Panc1 (cell line): ENCODE measurements around the gene LRMDA. TPM values are rescaled to one million over a fixed set of nuclear protein-coding genes. Genes with fewer than 3 reads are reported as not detected.

Experiments
- ATAC-seq: fragments of 200-7000 bp; cut with Tn5 transposase; 2 replicates; pipeline ENCODE4 v1.9.1; 2020; ENCODE audit warnings: mild to moderate bottlenecking, moderate library complexity
- BruUV-seq: library from RNA; stranded (reverse); fragments of 400-500 nt; replicated peaks from 2 replicates; lab custom pipeline; 2021; lab: Mats Ljungman, UMichigan
- CTCF ChIA-PET: fragments of 300-600 bp; sonication (Branson Sonifier 250); formaldehyde crosslinking; loops from one replicate; lab custom pipeline; 2022; ENCODE audit warnings: antibody characterized with exemption; lab: Charles Lee
- POLR2A ChIA-PET: fragments of 300-600 bp; sonication (Branson Sonifier 250); formaldehyde crosslinking; loops from one replicate; lab custom pipeline; 2022; ENCODE audit warnings: antibody characterized with exemption; lab: Charles Lee
- DNase-seq: peaks from one replicate; pipeline ENCODE4 v3.0.0-alpha.2; 2010; ENCODE audit warnings: low read depth, low spot score
- H3K27ac ChIP-seq: 2 replicates; pipeline ENCODE4 v1.5.1; 2011; ENCODE audit warnings: mild to moderate bottlenecking, low read length, inconsistent platforms
- H3K27me3 ChIP-seq: fragments of 200-500 bp; sonication (Bioruptor generic); 2 replicates; pipeline ENCODE4 v1.6.0; 2014; ENCODE audit warnings: low read length, inconsistent platforms; ENCODE audit not compliant: control insufficient read depth, insufficient read depth
- H3K36me3 ChIP-seq: fragments of 200-500 bp; sonication (Bioruptor generic); 2 replicates; pipeline ENCODE4 v1.5.1; 2014; ENCODE audit warnings: inconsistent platforms, mild to moderate bottlenecking, low read length, moderate library complexity; ENCODE audit not compliant: control insufficient read depth, insufficient read depth
- H3K4me1 ChIP-seq: 2 replicates; pipeline ENCODE4 v1.5.1; 2011; ENCODE audit warnings: inconsistent platforms, mild to moderate bottlenecking, low read length, moderate library complexity; ENCODE audit not compliant: control insufficient read depth, insufficient read depth
- H3K4me3 ChIP-seq, 2 experiments: 2 replicates each; pipeline ENCODE4 v1.5.1; 2011 to 2012; ENCODE audit warnings: low read depth in 2 of 2, low read length in 2 of 2, mild to moderate bottlenecking in 2 of 2, inconsistent platforms in 1 of 2, moderate library complexity in 1 of 2
- H3K9me3 ChIP-seq: fragments of 200-500 bp; sonication (Bioruptor generic); 2 replicates; pipeline ENCODE4 v1.5.1; 2014; ENCODE audit warnings: low read depth, mild to moderate bottlenecking, inconsistent platforms, low read length, moderate library complexity; ENCODE audit not compliant: control insufficient read depth, insufficient read depth
- POLR2AphosphoS5 ChIP-seq: IDR thresholded peaks from 2 replicates; pipeline ENCODE4 v1.6.1; 2012; ENCODE audit warnings: mild to moderate bottlenecking, low read depth, low read length, moderate library complexity
- REST ChIP-seq, 2 experiments: IDR thresholded peaks; 2 replicates each; pipeline ENCODE4 v1.6.1; 2011 to 2012; ENCODE audit warnings: low read depth in 2 of 2, control low read depth in 1 of 2, low read length in 1 of 2, mild to moderate bottlenecking in 1 of 2, moderate library complexity in 1 of 2; ENCODE audit not compliant: insufficient read depth in 1 of 2
- SIN3A ChIP-seq: IDR thresholded peaks from 2 replicates; pipeline ENCODE4 v1.6.1; 2012; ENCODE audit warnings: low read depth, mild to moderate bottlenecking, low read length, moderate library complexity, borderline replicate concordance; ENCODE audit not compliant: insufficient read depth
- TCF7L2 ChIP-seq: IDR thresholded peaks from 2 replicates; pipeline ENCODE4 v1.6.1; 2011; ENCODE audit warnings: mild to moderate bottlenecking, low read depth, low read length, inconsistent platforms
- in situ Hi-C: cut with HindIII; loops from 2 replicates; pipeline ENCODE4 v1.10.0; 2016; ENCODE audit warnings: low sequenced_read_pairs, low pct_unique_long_range_greater_than_20kb
- intact Hi-C: fragments of 100-400 bp; cut with micrococcal nuclease; formaldehyde crosslinking; loops from one replicate; pipeline ENCODE4 v1.10.0; 2022; ENCODE audit not compliant: unreplicated experiment
- total RNA-seq: library from RNA; stranded (reverse); gene quantifications from one replicate; pipeline ENCODE4 v1.2.1, GENCODE V29; 2021; ENCODE audit not compliant: unreplicated experiment
- TF ChIP-seq, protein P1 (sequence below): fragments of 450-650 bp; IDR thresholded peaks from 2 replicates; pipeline ENCODE4 v1.5.1; 2017; ENCODE audit warnings: mild to moderate bottlenecking

Gene LRMDA
- total RNA-seq, 1 experiment from 2014 or later, result 1.2 TPM

DNA sequence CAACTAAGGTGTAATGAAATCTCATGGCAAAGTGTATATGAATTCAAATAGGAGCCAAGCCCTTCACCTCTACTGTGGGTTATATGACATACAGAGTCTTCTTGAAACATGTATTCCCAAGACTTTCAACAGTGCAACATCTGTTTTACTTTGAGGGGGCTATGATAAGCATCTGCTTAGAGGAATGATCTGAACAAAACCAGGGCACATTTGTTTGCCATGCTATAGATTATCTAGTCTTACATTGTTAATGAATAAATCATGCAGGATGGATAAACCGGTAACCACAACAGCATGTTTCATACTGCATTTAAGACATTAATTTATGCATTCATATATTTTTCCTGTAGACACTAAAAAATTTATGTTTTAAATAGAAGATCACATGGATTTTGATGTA is 1021.9 kb downstream of the LRMDA start:
- H3K27ac ChIP-seq, result no peak overlapping the region
- ChIA-PET POLR2A (no interaction called here), CTCF (no interaction called here)
- H3K4me3 ChIP-seq, result no peak overlapping the region
- BruUV-seq, result no TSS peak
- no peak for TF ChIP-seq REST (IDR thresholded peaks at IDR 0.05; ENCODE audit: insufficient read depth in 1 of 2, low read depth in 2 of 2, low read length in 1 of 2)
- TF ChIP-seq POLR2AphosphoS5, result no peak
- no peak for TF ChIP-seq TCF7L2
- TF ChIP-seq SIN3A, result no peak
- TF ChIP-seq, protein P1, sequence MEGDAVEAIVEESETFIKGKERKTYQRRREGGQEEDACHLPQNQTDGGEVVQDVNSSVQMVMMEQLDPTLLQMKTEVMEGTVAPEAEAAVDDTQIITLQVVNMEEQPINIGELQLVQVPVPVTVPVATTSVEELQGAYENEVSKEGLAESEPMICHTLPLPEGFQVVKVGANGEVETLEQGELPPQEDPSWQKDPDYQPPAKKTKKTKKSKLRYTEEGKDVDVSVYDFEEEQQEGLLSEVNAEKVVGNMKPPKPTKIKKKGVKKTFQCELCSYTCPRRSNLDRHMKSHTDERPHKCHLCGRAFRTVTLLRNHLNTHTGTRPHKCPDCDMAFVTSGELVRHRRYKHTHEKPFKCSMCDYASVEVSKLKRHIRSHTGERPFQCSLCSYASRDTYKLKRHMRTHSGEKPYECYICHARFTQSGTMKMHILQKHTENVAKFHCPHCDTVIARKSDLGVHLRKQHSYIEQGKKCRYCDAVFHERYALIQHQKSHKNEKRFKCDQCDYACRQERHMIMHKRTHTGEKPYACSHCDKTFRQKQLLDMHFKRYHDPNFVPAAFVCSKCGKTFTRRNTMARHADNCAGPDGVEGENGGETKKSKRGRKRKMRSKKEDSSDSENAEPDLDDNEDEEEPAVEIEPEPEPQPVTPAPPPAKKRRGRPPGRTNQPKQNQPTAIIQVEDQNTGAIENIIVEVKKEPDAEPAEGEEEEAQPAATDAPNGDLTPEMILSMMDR, result no peak
- H3K9me3 ChIP-seq, result no peaks in the 10 kb centered on the region
- H3K4me1 ChIP-seq, result no peaks in the 10 kb centered on the region
- DNase-seq (no peak), ATAC-seq (no peak)
- intact Hi-C loops (no loop called here), in situ Hi-C loops (no loop called here)
- no peaks in the 10 kb centered on the region for H3K36me3 ChIP-seq
- H3K27me3 ChIP-seq, result peaks cover 5% of the 10 kb centered on the region; the same call in 1 of the 2 replicates

GRCh38 chr10:76453997-76454396 is 1022.6 kb downstream of the LRMDA start:
- no TSS peak for BruUV-seq
- Histone ChIP-seq H3K27me3 (peaks cover 8% of the 10 kb centered on the region), H3K27ac (no peak overlapping the region), H3K4me3 (no peak overlapping the region), H3K36me3 (no peaks in the 10 kb centered on the region), H3K4me1 (no peaks in the 10 kb centered on the region), H3K9me3 (no peaks in the 10 kb centered on the region)
- intact Hi-C loops (no loop called here), in situ Hi-C loops (no loop called here)
- no peak for DNase-seq
- TF ChIP-seq, protein P1, result no peak
- TF ChIP-seq SIN3A, result no peak
- no peak for TF ChIP-seq TCF7L2
- no peak for TF ChIP-seq REST (IDR thresholded peaks at IDR 0.05; ENCODE audit: insufficient read depth in 1 of 2, low read depth in 2 of 2, low read length in 1 of 2)
- no peak for TF ChIP-seq POLR2AphosphoS5
- ATAC-seq, result no peak
- CTCF ChIA-PET, result no interaction called here
- POLR2A ChIA-PET, result no interaction called here
